ENCODE measurements around the gene RXFP2.

- TF ChIP-seq MAX (IDR thresholded peaks at IDR 0.05; ENCODE audit: low read depth) = no peak
- no peak for TF ChIP-seq ZBTB33 (IDR thresholded peaks at IDR 0.05; ENCODE audit: borderline replicate concordance, low read depth)
- no peak for TF ChIP-seq TAF1 (IDR thresholded peaks at IDR 0.05; ENCODE audit: borderline replicate concordance, low read depth, low read length)
- no peak for TF ChIP-seq CTCF (IDR thresholded peaks at IDR 0.05)
- TF ChIP-seq EZH2phosphoT487 (IDR thresholded peaks at IDR 0.05; ENCODE audit: borderline replicate concordance, low read depth) = no peak
- TF ChIP-seq, protein P1, sequence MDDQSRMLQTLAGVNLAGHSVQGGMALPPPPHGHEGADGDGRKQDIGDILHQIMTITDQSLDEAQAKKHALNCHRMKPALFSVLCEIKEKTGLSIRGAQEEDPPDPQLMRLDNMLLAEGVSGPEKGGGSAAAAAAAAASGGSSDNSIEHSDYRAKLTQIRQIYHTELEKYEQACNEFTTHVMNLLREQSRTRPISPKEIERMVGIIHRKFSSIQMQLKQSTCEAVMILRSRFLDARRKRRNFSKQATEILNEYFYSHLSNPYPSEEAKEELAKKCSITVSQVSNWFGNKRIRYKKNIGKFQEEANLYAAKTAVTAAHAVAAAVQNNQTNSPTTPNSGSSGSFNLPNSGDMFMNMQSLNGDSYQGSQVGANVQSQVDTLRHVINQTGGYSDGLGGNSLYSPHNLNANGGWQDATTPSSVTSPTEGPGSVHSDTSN (IDR thresholded peaks at IDR 0.05) = no peak
- no peak for TF ChIP-seq FOXM1 (IDR thresholded peaks at IDR 0.05; ENCODE audit: low read depth)
- TF ChIP-seq RFX5 (IDR thresholded peaks at IDR 0.05; ENCODE audit: low read length) = no peak
- no peak for TF ChIP-seq RAD21 (IDR thresholded peaks at IDR 0.05; ENCODE audit: low read length)
- TF ChIP-seq MEF2A (IDR thresholded peaks at IDR 0.05; ENCODE audit: borderline replicate concordance, low read depth) = no peak
- TF ChIP-seq SMC3 (IDR thresholded peaks at IDR 0.05; ENCODE audit: low read depth, low read length) = no peak
- TF ChIP-seq USF1 (IDR thresholded peaks at IDR 0.05; ENCODE audit: borderline replicate concordance, low read depth) = no peak
- no peak for TF ChIP-seq YY1 (IDR thresholded peaks at IDR 0.05; ENCODE audit: low read depth)
- no peak for TF ChIP-seq TCF12 (IDR thresholded peaks at IDR 0.05)
These were observed 75.2 kb downstream of the RXFP2 start for GRCh38 chr13:31814536-31814935.

All from SK-N-SH (cell line).